IMR-90 (cell line): ENCODE measurements around the gene CDO1. TPM values are rescaled to one million over a fixed set of nuclear protein-coding genes. Genes with fewer than 3 reads are reported as not detected.

Source experiments
- ATAC-seq: fragments of 200-7000 bp; cut with Tn5 transposase; 2 replicates; pipeline ENCODE4 v1.9.1; 2020; ENCODE audit warnings: low read depth, mild to moderate bottlenecking, moderate library complexity
- BruUV-seq: library from RNA; stranded (reverse); fragments of 400-500 nt; replicated peaks from 2 replicates; lab custom pipeline; 2021; lab: Mats Ljungman, UMichigan
- CTCF ChIA-PET: fragments of 300-600 bp; formaldehyde crosslinking; extraction: SDS; loops from one replicate; lab custom pipeline; 2021; ENCODE audit warnings: antibody characterized with exemption; lab: Yijun Ruan, JAX
- POLR2A ChIA-PET: fragments of 300-600 bp; sonication (Branson Sonifier 250); formaldehyde crosslinking; loops from one replicate; lab custom pipeline; 2022; ENCODE audit warnings: antibody characterized with exemption; ENCODE audit not compliant: unreplicated experiment; lab: Charles Lee
- DNase-seq: peaks from one replicate; pipeline ENCODE4 v3.0.0; 2013
- H2AFZ ChIP-seq: replicated peaks from 2 replicates; pipeline ENCODE3; 2013; ENCODE audit warnings: low read length, mild to moderate bottlenecking; ENCODE audit not compliant: poor library complexity
- H2AK5ac ChIP-seq: 2 replicates; pipeline ENCODE4 v1.6.1; 2013; ENCODE audit warnings: low read depth, low read length, inconsistent platforms
- H2AK9ac ChIP-seq: replicated peaks from 2 replicates; pipeline ENCODE3; 2013; ENCODE audit warnings: mild to moderate bottlenecking, low read depth, low read length, moderate library complexity; ENCODE audit not compliant: poor library complexity
- H2BK120ac ChIP-seq: 2 replicates; pipeline ENCODE4 v1.6.1; 2013; ENCODE audit warnings: low read depth, low read length, inconsistent platforms
- H2BK15ac ChIP-seq: 3 replicates; pipeline ENCODE4 v1.6.1; 2013; ENCODE audit warnings: low read depth, low read length, inconsistent platforms
- H2BK20ac ChIP-seq: 2 replicates; pipeline ENCODE4 v1.6.1; 2013; ENCODE audit warnings: low read depth, mild to moderate bottlenecking, inconsistent platforms, low read length, moderate library complexity
- H2BK5ac ChIP-seq: 2 replicates; pipeline ENCODE4 v1.6.1; 2013; ENCODE audit warnings: mild to moderate bottlenecking, low read depth, low read length, inconsistent platforms; ENCODE audit not compliant: poor library complexity, severe bottlenecking
- H3K14ac ChIP-seq: replicated peaks from 2 replicates; pipeline ENCODE4 v1.6.1; 2013; ENCODE audit warnings: low read depth, low read length, inconsistent platforms
- H3K18ac ChIP-seq: 2 replicates; pipeline ENCODE4 v1.6.1; 2013; ENCODE audit warnings: low read depth, low read length, control low read depth
- H3K23ac ChIP-seq: 2 replicates; pipeline ENCODE4 v1.6.1; 2013; ENCODE audit warnings: low read depth, low read length, inconsistent platforms
- H3K27ac ChIP-seq: 2 replicates; pipeline ENCODE4 v1.5.1; 2013; ENCODE audit warnings: mild to moderate bottlenecking, control low read depth, low read length; ENCODE audit not compliant: insufficient read depth
- H3K27me3 ChIP-seq: 2 replicates; pipeline ENCODE4 v1.6.1; 2013; ENCODE audit warnings: low read length; ENCODE audit not compliant: control insufficient read depth, insufficient read depth
- H3K36me3 ChIP-seq: 2 replicates; pipeline ENCODE4 v1.6.1; 2013; ENCODE audit warnings: low read length, mixed read lengths; ENCODE audit not compliant: control insufficient read depth, insufficient read depth
- H3K4ac ChIP-seq: 2 replicates; pipeline ENCODE4 v1.6.1; 2013; ENCODE audit warnings: low read depth, low read length, inconsistent platforms
- H3K4me1 ChIP-seq: 2 replicates; pipeline ENCODE4 v1.6.1; 2013; ENCODE audit warnings: low read length, mixed read lengths; ENCODE audit not compliant: control insufficient read depth, insufficient read depth
- H3K4me2 ChIP-seq: 2 replicates; pipeline ENCODE4 v1.6.1; 2013; ENCODE audit warnings: low read depth, mild to moderate bottlenecking, control low read depth, low read length, moderate library complexity
- H3K4me3 ChIP-seq: 2 replicates; pipeline ENCODE4 v1.5.1; 2013; ENCODE audit warnings: low read depth, mild to moderate bottlenecking, control low read depth, low read length, moderate library complexity; ENCODE audit not compliant: insufficient read depth
- H3K56ac ChIP-seq: 2 replicates; pipeline ENCODE4 v1.6.1; 2013; ENCODE audit warnings: low read length, inconsistent platforms; ENCODE audit not compliant: insufficient read depth; ENCODE audit errors: extremely low read depth
- H3K79me1 ChIP-seq, 2 experiments: 2 replicates each; pipeline ENCODE4 v1.6.1; 2013; ENCODE audit warnings: low read length in 2 of 2, inconsistent platforms in 1 of 2, low read depth in 1 of 2
- H3K9ac ChIP-seq: 2 replicates; pipeline ENCODE4 v1.6.1; 2013; ENCODE audit warnings: low read depth, low read length, control low read depth
- H3K9me1 ChIP-seq: 2 replicates; pipeline ENCODE4 v1.6.1; 2013; ENCODE audit warnings: low read length, inconsistent platforms; ENCODE audit not compliant: insufficient read depth
- H3K9me3 ChIP-seq: 2 replicates; pipeline ENCODE4 v1.6.1; 2013; ENCODE audit warnings: low read length; ENCODE audit not compliant: control insufficient read depth, insufficient read depth
- H4K20me1 ChIP-seq: 2 replicates; pipeline ENCODE4 v1.6.1; 2013; ENCODE audit warnings: low read length, inconsistent platforms; ENCODE audit not compliant: insufficient read depth
- H4K5ac ChIP-seq: 2 replicates; pipeline ENCODE4 v1.6.1; 2013; ENCODE audit warnings: mild to moderate bottlenecking, low read depth, low read length, control low read depth
- H4K8ac ChIP-seq, 2 experiments: 2 replicates each; pipeline ENCODE4 v1.6.1; 2013; ENCODE audit warnings: low read depth in 2 of 2, low read length in 2 of 2, control low read depth in 1 of 2, inconsistent platforms in 1 of 2
- H4K91ac ChIP-seq: 2 replicates; pipeline ENCODE4 v1.6.1; 2013; ENCODE audit warnings: low read depth, low read length, inconsistent platforms; ENCODE audit not compliant: insufficient read depth
- CEBPB ChIP-seq: IDR thresholded peaks from 2 replicates; pipeline ENCODE4 v1.6.1; 2012; ENCODE audit warnings: low read depth, low read length, improper control_type of control experiment
- SMC3 ChIP-seq: fragments of 150-350 bp; IDR thresholded peaks from 2 replicates; pipeline ENCODE4 v1.6.1; 2016; ENCODE audit warnings: low read depth, mild to moderate bottlenecking, antibody characterized with exemption, low read length, moderate library complexity
- USF2 ChIP-seq: fragments of 150-350 bp; IDR thresholded peaks from 2 replicates; pipeline ENCODE4 v1.6.1; 2017; ENCODE audit warnings: mild to moderate bottlenecking, antibody characterized with exemption, low read length, low read depth
- WGBS, 2 experiments: methylation state at CpG; one replicate each; pipeline versions ENCODE4 v1.1.5 to v1.1.7; 2013; ENCODE audit warnings: missing lambda C conversion rate in 2 of 2; ENCODE audit not compliant: insufficient read length in 1 of 2; ENCODE audit errors: extremely low coverage in 2 of 2; 5-methylcytosine and 5-hydroxymethylcytosine counted together
- dilution Hi-C: fragments of 300-500 bp; cut with HindIII; formaldehyde crosslinking; loops from one replicate; pipeline ENCODE4 v1.14.3; 2018; ENCODE audit warnings: low sequenced_read_pairs; ENCODE audit not compliant: unreplicated experiment
- in situ Hi-C: fragments of 300-500 bp; cut with MboI; formaldehyde crosslinking; loops from 3 replicates; pipeline ENCODE4 v1.14.3; 2019; ENCODE audit warnings: low sequenced_read_pairs, inconsistent platforms, mixed read lengths
- intact Hi-C: fragments of 100-400 bp; cut with micrococcal nuclease; formaldehyde crosslinking; loops from 2 replicates; pipeline ENCODE4 v1.10.0; 2022
- polyA plus RNA-seq, 3 experiments: library from polyadenylated mRNA; depleted of rRNA; stranded (reverse); fragments of >200 nt; gene quantifications; 2 replicates each; pipeline ENCODE4 v1.2.3, GENCODE V29; 2012; ENCODE audit warnings: low replicate concordance in 1 of 3
- total RNA-seq: library from RNA; depleted of rRNA; stranded (reverse); fragments of >200 nt; gene quantifications from 2 replicates; pipeline ENCODE4 v1.2.3, GENCODE V29; 2012

The CDO1 gene
- total and polyA plus RNA-seq, 2 of the 4 experiments (the other 2 are of a cell fraction): 4.8 to 8.6 TPM

DNA sequence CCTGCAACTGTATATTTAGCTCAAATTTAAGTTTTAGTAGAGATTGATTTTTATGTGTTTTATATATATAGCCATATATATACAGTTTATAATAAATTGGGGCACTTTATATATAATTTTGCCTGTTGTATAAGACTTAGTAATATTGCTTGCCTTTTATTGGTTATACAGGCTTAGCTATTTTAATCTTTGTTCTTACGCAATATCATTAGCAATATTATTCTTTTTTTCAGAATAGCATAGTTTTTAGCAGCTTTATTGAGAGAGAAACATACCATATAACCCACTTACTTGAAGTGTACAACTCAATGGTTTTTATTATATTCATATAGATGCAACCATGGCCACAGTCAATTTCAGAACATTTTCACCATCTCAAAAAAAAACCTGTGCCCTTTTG, 28.0 kb downstream of the CDO1 start:
- H3K4me2 ChIP-seq: no peak overlapping the region
- H3K56ac ChIP-seq: no peak overlapping the region
- H2AFZ ChIP-seq: no peak overlapping the region
- no peak overlapping the region for H2BK120ac ChIP-seq
- H3K79me1 ChIP-seq: no peaks in the 10 kb centered on the region
- no peak overlapping the region for H4K5ac ChIP-seq
- no peak overlapping the region for H3K18ac ChIP-seq
- WGBS, 2 experiments: no CpG with 5 or more reads among the region's 1 CpG
- no peaks in the 10 kb centered on the region for H3K9me3 ChIP-seq
- H2BK5ac ChIP-seq: no peak overlapping the region
- H3K4me3 ChIP-seq: no peak overlapping the region
- no peak overlapping the region for H3K27ac ChIP-seq
- dilution Hi-C loops (no loop called here), intact Hi-C loops (no loop called here), in situ Hi-C loops (no loop called here)
- BruUV-seq: no TSS peak
- ATAC-seq: no peak
- H3K9me1 ChIP-seq: no peaks in the 10 kb centered on the region
- no peak overlapping the region for H4K91ac ChIP-seq
- peaks cover 4% of the 10 kb centered on the region for H3K27me3 ChIP-seq
- H4K8ac ChIP-seq: no peak overlapping the region
- no peak overlapping the region for H2AK9ac ChIP-seq
- no peak overlapping the region for H3K9ac ChIP-seq
- H2BK15ac ChIP-seq: no peak overlapping the region
- no peaks in the 10 kb centered on the region for H3K4me1 ChIP-seq
- H3K36me3 ChIP-seq: no peaks in the 10 kb centered on the region
- no peaks in the 10 kb centered on the region for H4K20me1 ChIP-seq
- H3K4ac ChIP-seq: no peak overlapping the region
- no peak overlapping the region for H2BK20ac ChIP-seq
- no peak overlapping the region for H3K23ac ChIP-seq
- DNase-seq: no peak
- ChIA-PET CTCF (no interaction called here), POLR2A (no interaction called here)
- H3K14ac ChIP-seq: no peak overlapping the region
- no peak for TF ChIP-seq USF2
- TF ChIP-seq CEBPB: peak; percentile 74
- no peak for TF ChIP-seq SMC3
- H2AK5ac ChIP-seq: no peak overlapping the region
